ENCODE data around the gene PCDHA10.

DNA sequence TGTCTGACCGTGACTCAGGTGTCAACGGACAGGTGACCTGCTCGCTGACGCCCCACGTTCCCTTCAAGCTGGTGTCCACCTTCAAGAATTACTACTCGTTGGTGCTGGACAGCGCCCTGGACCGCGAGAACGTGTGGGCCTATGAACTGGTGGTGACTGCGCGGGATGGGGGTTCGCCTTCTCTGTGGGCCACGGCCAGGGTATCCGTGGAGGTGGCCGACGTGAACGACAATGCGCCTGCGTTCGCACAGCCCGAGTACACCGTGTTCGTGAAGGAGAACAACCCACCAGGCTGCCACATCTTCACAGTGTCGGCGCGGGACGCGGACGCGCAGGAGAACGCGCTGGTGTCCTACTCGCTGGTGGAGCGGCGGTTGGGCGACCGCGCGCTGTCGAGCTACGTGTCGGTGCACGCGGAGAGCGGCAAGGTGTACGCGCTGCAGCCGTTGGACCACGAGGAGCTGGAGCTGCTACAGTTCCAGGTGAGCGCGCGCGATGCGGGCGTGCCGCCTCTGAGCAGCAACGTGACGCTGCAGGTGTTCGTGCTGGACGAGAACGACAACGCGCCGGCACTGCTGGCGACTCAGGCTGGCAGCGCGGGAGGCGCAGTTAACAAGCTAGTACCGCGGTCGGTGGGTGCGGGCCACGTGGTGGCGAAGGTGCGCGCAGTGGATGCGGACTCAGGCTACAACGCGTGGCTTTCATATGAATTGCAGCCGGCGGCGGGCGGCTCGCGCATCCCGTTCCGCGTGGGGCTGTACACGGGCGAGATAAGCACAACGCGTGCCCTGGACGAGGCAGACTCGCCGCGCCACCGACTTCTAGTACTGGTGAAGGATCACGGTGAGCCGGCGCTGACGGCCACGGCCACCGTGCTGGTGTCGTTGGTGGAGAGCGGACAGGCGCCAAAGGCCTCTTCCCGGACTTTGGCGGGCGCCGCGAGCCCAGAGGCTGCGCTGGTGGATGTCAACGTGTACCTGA is 14.8 kb downstream of the PCDHA10 start:
- no peak for TF ChIP-seq POLR2A (IDR thresholded peaks at IDR 0.05)
- TF ChIP-seq, protein P1, sequence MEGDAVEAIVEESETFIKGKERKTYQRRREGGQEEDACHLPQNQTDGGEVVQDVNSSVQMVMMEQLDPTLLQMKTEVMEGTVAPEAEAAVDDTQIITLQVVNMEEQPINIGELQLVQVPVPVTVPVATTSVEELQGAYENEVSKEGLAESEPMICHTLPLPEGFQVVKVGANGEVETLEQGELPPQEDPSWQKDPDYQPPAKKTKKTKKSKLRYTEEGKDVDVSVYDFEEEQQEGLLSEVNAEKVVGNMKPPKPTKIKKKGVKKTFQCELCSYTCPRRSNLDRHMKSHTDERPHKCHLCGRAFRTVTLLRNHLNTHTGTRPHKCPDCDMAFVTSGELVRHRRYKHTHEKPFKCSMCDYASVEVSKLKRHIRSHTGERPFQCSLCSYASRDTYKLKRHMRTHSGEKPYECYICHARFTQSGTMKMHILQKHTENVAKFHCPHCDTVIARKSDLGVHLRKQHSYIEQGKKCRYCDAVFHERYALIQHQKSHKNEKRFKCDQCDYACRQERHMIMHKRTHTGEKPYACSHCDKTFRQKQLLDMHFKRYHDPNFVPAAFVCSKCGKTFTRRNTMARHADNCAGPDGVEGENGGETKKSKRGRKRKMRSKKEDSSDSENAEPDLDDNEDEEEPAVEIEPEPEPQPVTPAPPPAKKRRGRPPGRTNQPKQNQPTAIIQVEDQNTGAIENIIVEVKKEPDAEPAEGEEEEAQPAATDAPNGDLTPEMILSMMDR (IDR thresholded peaks at IDR 0.05) = no peak
- no peak for TF ChIP-seq EP300 (IDR thresholded peaks at IDR 0.05)
